Measurements from ENCODE around the gene CDC42EP2.

GRCh38 chr11:65279279-65279678 lies 35.4 kb upstream of the CDC42EP2 start:
- TF ChIP-seq POLR2A (IDR thresholded peaks at IDR 0.05; ENCODE audit: low read length) (no peak), GATA1 (IDR thresholded peaks at IDR 0.05; ENCODE audit: low read depth, low read length) (no peak)
